Measurements from ENCODE around the gene CHMP1A. TPM values are rescaled to one million over a fixed set of nuclear protein-coding genes. Genes with fewer than 3 reads are reported as not detected.

The CHMP1A gene
- total and polyA plus RNA-seq, 2 experiments from 2014 or later: 42.3 to 81.9 TPM

GRCh38 chr16:89623511-89624261 lies 33.8 kb downstream of the CHMP1A start:
- H3K4me1 Mint-ChIP-seq: peaks cover 21% of the 10 kb centered on the region
- H3K36me3 Mint-ChIP-seq (ENCODE audit: low read depth): no peaks in the 10 kb centered on the region
- Histone ChIP-seq H3K36me3 (ENCODE audit: insufficient read depth) (no peaks in the 10 kb centered on the region), H3K9me2 (ENCODE audit: insufficient read depth) (no peaks in the 10 kb centered on the region), H3K4me2 (no peak overlapping the region), H3F3A (replicated peaks; ENCODE audit: low read depth) (peaks cover 8% of the 10 kb centered on the region; the same call in 1 of the 2 replicates), H3K27me3 (ENCODE audit: insufficient read depth) (peaks cover 5% of the 10 kb centered on the region; the same call in 1 of the 2 replicates), H3K4me1 (ENCODE audit: insufficient read depth) (peaks cover 3% of the 10 kb centered on the region; the same call in 1 of the 2 replicates), H2AFZ (peak overlapping the region; percentile 95), H3K4me3 (no peak overlapping the region), H4K20me1 (replicated peaks; ENCODE audit: insufficient read depth) (no peaks in the 10 kb centered on the region), H3K27ac (ENCODE audit: low read depth) (no peak overlapping the region), H3K79me2 (replicated peaks; ENCODE audit: insufficient read depth) (no peaks in the 10 kb centered on the region)
- no peaks in the 10 kb centered on the region for H3K9me3 Mint-ChIP-seq
- no peak for DNase-seq (ENCODE audit: low spot score)
- TF ChIP-seq POLR2AphosphoS5 (IDR thresholded peaks at IDR 0.05; ENCODE audit: low read depth) (no peak), ZNF331 (CRISPR knock-in tag; IDR thresholded peaks at IDR 0.05; ENCODE audit: low read depth) (no peak), NANOG (IDR thresholded peaks at IDR 0.05; ENCODE audit: borderline replicate concordance) (no peak), CREB1 (CRISPR knock-in tag; IDR thresholded peaks at IDR 0.05; ENCODE audit: low read depth) (no peak), EZH2phosphoT487 (IDR thresholded peaks at IDR 0.05; ENCODE audit: unreplicated experiment) (no peak), EZH2 (IDR thresholded peaks at IDR 0.05; ENCODE audit: low read depth, unreplicated experiment) (no peak), ZNF114 (CRISPR knock-in tag; IDR thresholded peaks at IDR 0.05) (no peak), JUNB (IDR thresholded peaks at IDR 0.05; ENCODE audit: unreplicated experiment) (no peak), STAT1 (IDR thresholded peaks at IDR 0.05; ENCODE audit: unreplicated experiment) (no peak)
- TF ChIP-seq, protein P1, sequence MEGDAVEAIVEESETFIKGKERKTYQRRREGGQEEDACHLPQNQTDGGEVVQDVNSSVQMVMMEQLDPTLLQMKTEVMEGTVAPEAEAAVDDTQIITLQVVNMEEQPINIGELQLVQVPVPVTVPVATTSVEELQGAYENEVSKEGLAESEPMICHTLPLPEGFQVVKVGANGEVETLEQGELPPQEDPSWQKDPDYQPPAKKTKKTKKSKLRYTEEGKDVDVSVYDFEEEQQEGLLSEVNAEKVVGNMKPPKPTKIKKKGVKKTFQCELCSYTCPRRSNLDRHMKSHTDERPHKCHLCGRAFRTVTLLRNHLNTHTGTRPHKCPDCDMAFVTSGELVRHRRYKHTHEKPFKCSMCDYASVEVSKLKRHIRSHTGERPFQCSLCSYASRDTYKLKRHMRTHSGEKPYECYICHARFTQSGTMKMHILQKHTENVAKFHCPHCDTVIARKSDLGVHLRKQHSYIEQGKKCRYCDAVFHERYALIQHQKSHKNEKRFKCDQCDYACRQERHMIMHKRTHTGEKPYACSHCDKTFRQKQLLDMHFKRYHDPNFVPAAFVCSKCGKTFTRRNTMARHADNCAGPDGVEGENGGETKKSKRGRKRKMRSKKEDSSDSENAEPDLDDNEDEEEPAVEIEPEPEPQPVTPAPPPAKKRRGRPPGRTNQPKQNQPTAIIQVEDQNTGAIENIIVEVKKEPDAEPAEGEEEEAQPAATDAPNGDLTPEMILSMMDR (conservative IDR thresholded peaks at IDR 0.05; ENCODE audit: low read depth in 2 of 2): no peak
- TF ChIP-seq, protein P2, sequence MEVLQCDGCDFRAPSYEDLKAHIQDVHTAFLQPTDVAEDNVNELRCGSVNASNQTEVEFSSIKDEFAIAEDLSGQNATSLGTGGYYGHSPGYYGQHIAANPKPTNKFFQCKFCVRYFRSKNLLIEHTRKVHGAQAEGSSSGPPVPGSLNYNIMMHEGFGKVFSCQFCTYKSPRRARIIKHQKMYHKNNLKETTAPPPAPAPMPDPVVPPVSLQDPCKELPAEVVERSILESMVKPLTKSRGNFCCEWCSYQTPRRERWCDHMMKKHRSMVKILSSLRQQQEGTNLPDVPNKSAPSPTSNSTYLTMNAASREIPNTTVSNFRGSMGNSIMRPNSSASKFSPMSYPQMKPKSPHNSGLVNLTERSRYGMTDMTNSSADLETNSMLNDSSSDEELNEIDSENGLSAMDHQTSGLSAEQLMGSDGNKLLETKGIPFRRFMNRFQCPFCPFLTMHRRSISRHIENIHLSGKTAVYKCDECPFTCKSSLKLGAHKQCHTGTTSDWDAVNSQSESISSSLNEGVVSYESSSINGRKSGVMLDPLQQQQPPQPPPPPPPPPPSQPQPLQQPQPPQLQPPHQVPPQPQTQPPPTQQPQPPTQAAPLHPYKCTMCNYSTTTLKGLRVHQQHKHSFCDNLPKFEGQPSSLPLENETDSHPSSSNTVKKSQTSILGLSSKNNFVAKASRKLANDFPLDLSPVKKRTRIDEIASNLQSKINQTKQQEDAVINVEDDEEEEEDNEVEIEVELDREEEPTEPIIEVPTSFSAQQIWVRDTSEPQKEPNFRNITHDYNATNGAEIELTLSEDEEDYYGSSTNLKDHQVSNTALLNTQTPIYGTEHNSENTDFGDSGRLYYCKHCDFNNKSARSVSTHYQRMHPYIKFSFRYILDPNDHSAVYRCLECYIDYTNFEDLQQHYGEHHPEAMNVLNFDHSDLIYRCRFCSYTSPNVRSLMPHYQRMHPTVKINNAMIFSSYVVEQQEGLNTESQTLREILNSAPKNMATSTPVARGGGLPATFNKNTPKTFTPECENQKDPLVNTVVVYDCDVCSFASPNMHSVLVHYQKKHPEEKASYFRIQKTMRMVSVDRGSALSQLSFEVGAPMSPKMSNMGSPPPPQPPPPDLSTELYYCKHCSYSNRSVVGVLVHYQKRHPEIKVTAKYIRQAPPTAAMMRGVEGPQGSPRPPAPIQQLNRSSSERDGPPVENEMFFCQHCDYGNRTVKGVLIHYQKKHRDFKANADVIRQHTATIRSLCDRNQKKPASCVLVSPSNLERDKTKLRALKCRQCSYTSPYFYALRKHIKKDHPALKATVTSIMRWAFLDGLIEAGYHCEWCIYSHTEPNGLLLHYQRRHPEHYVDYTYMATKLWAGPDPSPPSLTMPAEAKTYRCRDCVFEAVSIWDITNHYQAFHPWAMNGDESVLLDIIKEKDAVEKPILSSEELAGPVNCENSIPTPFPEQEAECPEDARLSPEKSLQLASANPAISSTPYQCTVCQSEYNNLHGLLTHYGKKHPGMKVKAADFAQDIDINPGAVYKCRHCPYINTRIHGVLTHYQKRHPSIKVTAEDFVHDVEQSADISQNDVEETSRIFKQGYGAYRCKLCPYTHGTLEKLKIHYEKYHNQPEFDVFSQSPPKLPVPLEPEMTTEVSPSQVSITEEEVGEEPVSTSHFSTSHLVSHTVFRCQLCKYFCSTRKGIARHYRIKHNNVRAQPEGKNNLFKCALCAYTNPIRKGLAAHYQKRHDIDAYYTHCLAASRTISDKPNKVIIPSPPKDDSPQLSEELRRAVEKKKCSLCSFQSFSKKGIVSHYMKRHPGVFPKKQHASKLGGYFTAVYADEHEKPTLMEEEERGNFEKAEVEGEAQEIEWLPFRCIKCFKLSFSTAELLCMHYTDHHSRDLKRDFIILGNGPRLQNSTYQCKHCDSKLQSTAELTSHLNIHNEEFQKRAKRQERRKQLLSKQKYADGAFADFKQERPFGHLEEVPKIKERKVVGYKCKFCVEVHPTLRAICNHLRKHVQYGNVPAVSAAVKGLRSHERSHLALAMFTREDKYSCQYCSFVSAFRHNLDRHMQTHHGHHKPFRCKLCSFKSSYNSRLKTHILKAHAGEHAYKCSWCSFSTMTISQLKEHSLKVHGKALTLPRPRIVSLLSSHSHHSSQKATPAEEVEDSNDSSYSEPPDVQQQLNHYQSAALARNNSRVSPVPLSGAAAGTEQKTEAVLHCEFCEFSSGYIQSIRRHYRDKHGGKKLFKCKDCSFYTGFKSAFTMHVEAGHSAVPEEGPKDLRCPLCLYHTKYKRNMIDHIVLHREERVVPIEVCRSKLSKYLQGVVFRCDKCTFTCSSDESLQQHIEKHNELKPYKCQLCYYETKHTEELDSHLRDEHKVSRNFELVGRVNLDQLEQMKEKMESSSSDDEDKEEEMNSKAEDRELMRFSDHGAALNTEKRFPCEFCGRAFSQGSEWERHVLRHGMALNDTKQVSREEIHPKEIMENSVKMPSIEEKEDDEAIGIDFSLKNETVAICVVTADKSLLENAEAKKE (CRISPR knock-in tag; IDR thresholded peaks at IDR 0.05): no peak
- TF ChIP-seq, protein P3, sequence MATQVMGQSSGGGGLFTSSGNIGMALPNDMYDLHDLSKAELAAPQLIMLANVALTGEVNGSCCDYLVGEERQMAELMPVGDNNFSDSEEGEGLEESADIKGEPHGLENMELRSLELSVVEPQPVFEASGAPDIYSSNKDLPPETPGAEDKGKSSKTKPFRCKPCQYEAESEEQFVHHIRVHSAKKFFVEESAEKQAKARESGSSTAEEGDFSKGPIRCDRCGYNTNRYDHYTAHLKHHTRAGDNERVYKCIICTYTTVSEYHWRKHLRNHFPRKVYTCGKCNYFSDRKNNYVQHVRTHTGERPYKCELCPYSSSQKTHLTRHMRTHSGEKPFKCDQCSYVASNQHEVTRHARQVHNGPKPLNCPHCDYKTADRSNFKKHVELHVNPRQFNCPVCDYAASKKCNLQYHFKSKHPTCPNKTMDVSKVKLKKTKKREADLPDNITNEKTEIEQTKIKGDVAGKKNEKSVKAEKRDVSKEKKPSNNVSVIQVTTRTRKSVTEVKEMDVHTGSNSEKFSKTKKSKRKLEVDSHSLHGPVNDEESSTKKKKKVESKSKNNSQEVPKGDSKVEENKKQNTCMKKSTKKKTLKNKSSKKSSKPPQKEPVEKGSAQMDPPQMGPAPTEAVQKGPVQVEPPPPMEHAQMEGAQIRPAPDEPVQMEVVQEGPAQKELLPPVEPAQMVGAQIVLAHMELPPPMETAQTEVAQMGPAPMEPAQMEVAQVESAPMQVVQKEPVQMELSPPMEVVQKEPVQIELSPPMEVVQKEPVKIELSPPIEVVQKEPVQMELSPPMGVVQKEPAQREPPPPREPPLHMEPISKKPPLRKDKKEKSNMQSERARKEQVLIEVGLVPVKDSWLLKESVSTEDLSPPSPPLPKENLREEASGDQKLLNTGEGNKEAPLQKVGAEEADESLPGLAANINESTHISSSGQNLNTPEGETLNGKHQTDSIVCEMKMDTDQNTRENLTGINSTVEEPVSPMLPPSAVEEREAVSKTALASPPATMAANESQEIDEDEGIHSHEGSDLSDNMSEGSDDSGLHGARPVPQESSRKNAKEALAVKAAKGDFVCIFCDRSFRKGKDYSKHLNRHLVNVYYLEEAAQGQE (IDR thresholded peaks at IDR 0.05; ENCODE audit: unreplicated experiment): no peak
- TF ChIP-seq, protein P4, sequence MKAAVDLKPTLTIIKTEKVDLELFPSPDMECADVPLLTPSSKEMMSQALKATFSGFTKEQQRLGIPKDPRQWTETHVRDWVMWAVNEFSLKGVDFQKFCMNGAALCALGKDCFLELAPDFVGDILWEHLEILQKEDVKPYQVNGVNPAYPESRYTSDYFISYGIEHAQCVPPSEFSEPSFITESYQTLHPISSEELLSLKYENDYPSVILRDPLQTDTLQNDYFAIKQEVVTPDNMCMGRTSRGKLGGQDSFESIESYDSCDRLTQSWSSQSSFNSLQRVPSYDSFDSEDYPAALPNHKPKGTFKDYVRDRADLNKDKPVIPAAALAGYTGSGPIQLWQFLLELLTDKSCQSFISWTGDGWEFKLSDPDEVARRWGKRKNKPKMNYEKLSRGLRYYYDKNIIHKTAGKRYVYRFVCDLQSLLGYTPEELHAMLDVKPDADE (IDR thresholded peaks at IDR 0.05): no peak
- H3K4me3 Mint-ChIP-seq: no peak overlapping the region
- peaks cover 26% of the 10 kb centered on the region for H3K27me3 Mint-ChIP-seq (ENCODE audit: insufficient read depth, low read depth, poor library complexity)
- no peak overlapping the region for H3K27ac Mint-ChIP-seq
- ATAC-seq: peak; percentile 19

All from GM23338 (cell line).